H1 (cell line): Measurements from ENCODE around the gene GNG4.

Experiments used
- CHD2 ChIP-seq: IDR thresholded peaks from 2 replicates; pipeline ENCODE4 v1.6.1; 2012; ENCODE audit warnings: low read length, improper control_type of control experiment
- EP300 ChIP-seq, 2 experiments: IDR thresholded peaks; 1 replicate in 1 of 2; 2 replicates in 1 of 2; pipeline ENCODE4 v1.6.1; 2011 to 2012; ENCODE audit warnings: low read depth in 2 of 2, low read length in 2 of 2, mild to moderate bottlenecking in 2 of 2, borderline replicate concordance in 1 of 2, inconsistent platforms in 1 of 2, moderate library complexity in 1 of 2
- EZH2 ChIP-seq: fragments of 200-600 bp; sonication (generic); IDR thresholded peaks from 2 replicates; pipeline ENCODE4 v1.7.1; 2012; ENCODE audit warnings: low read depth, mild to moderate bottlenecking, moderate library complexity, low read length, inconsistent platforms; ENCODE audit not compliant: severe bottlenecking
- KDM1A ChIP-seq: fragments of 200-600, 300-600 bp; sonication (generic); IDR thresholded peaks from 2 replicates; pipeline ENCODE4 v1.7.1; 2016; ENCODE audit warnings: mild to moderate bottlenecking, low read length, borderline replicate concordance
- POLR2AphosphoS5 ChIP-seq: IDR thresholded peaks from 2 replicates; pipeline ENCODE4 v1.6.1; 2011; ENCODE audit warnings: low read depth, low read length
- RNF2 ChIP-seq: fragments of 200-900, 300-1000 bp; sonication (generic); IDR thresholded peaks from 2 replicates; pipeline ENCODE4 v1.7.1; 2016; ENCODE audit warnings: borderline replicate concordance, low read depth, mild to moderate bottlenecking, antibody characterized with exemption, low read length; ENCODE audit not compliant: poor library complexity, severe bottlenecking; ENCODE audit errors: missing control alignments
- SP1 ChIP-seq: IDR thresholded peaks from 2 replicates; pipeline ENCODE4 v1.6.1; 2011; ENCODE audit warnings: low read depth, low read length
- SUZ12 ChIP-seq: fragments of 200-600 bp; sonication (generic); IDR thresholded peaks from 2 replicates; pipeline ENCODE4 v1.6.1; 2012; ENCODE audit warnings: mild to moderate bottlenecking, inconsistent platforms, low read length, moderate library complexity, mixed read lengths
- TBP ChIP-seq: IDR thresholded peaks from 2 replicates; pipeline ENCODE4 v1.6.1; 2011; ENCODE audit warnings: low read depth, low read length, improper control_type of control experiment
- TCF12 ChIP-seq: IDR thresholded peaks from 2 replicates; pipeline ENCODE4 v1.6.1; 2011; ENCODE audit warnings: low read depth, mild to moderate bottlenecking, low read length
- YY1 ChIP-seq: IDR thresholded peaks from 2 replicates; pipeline ENCODE4 v1.6.1; 2011; ENCODE audit warnings: low read depth, mild to moderate bottlenecking, low read length
- TF ChIP-seq, protein P1 (sequence below), 3 experiments: IDR thresholded peaks; 1 replicate in 2 of 3; 2 replicates in 1 of 3; pipeline versions ENCODE4 v1.5.1 to v1.6.1; 2011; ENCODE audit warnings: low read length in 3 of 3, mild to moderate bottlenecking in 3 of 3, inconsistent platforms in 2 of 3, low read depth in 1 of 3, moderate library complexity in 1 of 3; ENCODE audit not compliant: insufficient read depth in 1 of 3; ENCODE audit errors: control extremely low read depth in 1 of 3

DNA sequence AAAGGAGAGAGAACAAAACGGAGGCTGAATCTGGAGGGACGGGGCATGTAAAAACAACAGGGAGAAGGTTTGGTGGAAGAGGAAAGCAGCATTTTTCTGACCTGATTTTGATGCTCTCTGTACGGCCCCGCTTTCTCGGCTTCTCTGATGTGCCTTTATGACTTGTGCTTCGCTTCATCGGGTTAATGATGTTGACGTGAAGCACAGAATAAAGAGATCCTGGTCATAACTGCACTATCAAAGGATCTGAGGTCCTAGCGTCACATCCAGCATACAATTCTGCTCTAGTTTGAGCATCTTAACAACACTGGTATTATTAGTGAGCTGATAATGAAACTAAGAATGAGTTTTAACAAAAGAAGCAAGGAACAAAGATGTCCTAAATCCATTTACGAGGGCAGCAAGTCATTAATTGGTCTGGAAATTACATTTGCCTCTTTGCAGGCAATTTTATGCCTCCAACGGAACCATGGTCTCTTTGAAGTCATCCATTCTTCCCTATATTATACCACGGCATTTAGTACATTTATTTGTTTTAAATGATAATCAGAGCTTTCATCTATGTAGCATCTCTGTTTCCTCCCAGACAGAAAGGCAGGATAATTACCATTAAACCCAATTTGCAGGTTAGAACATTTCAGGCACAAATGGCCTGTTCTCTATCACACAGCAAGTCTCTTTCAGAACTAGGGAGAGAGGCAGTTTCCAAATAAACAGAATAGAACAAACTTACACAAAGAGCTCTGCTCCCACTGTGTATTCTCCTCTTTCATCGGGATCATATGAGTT lies 100.0 kb downstream of the GNG4 start:
- TF ChIP-seq, protein P1, sequence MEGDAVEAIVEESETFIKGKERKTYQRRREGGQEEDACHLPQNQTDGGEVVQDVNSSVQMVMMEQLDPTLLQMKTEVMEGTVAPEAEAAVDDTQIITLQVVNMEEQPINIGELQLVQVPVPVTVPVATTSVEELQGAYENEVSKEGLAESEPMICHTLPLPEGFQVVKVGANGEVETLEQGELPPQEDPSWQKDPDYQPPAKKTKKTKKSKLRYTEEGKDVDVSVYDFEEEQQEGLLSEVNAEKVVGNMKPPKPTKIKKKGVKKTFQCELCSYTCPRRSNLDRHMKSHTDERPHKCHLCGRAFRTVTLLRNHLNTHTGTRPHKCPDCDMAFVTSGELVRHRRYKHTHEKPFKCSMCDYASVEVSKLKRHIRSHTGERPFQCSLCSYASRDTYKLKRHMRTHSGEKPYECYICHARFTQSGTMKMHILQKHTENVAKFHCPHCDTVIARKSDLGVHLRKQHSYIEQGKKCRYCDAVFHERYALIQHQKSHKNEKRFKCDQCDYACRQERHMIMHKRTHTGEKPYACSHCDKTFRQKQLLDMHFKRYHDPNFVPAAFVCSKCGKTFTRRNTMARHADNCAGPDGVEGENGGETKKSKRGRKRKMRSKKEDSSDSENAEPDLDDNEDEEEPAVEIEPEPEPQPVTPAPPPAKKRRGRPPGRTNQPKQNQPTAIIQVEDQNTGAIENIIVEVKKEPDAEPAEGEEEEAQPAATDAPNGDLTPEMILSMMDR (IDR thresholded peaks at IDR 0.05; ENCODE audit: control extremely low read depth in 1 of 3, insufficient read depth in 1 of 3, low read depth in 1 of 3, low read length in 3 of 3) = no peak
- no peak for TF ChIP-seq KDM1A
- TF ChIP-seq EZH2 = no peak
- no peak for TF ChIP-seq RNF2
- no peak for TF ChIP-seq SUZ12
- TF ChIP-seq CHD2 = no peak
- no peak for TF ChIP-seq EP300 (IDR thresholded peaks at IDR 0.05; ENCODE audit: borderline replicate concordance in 1 of 2, low read depth in 2 of 2, low read length in 2 of 2)
- no peak for TF ChIP-seq POLR2AphosphoS5
- TF ChIP-seq TCF12 = no peak
- TF ChIP-seq SP1 = no peak
- no peak for TF ChIP-seq YY1
- TF ChIP-seq TBP = no peak
